Esophagus squamous epithelium (tissue), 4 donors: Measurements from ENCODE around the gene WFDC10A.

Experiments used
- POLR2A ChIP-seq, 4 donors: fragments of 450-650 bp; IDR thresholded peaks; one replicate each; pipeline ENCODE4 v1.6.1; 2017; ENCODE audit warnings: antibody characterized with exemption in 4 of 4, mild to moderate bottlenecking in 4 of 4, moderate library complexity in 3 of 4
- TF ChIP-seq, protein P1 (sequence below), 6 experiments: fragments of 450-650 bp in 4 of 6; fragments of 200-600 bp in 2 of 6; sonication (generic) in 2 of 6; IDR thresholded peaks; one replicate each; pipeline ENCODE4 v1.5.1; 2016 to 2019; ENCODE audit warnings: antibody characterized with exemption in 6 of 6, mild to moderate bottlenecking in 4 of 6, moderate library complexity in 4 of 6

DNA sequence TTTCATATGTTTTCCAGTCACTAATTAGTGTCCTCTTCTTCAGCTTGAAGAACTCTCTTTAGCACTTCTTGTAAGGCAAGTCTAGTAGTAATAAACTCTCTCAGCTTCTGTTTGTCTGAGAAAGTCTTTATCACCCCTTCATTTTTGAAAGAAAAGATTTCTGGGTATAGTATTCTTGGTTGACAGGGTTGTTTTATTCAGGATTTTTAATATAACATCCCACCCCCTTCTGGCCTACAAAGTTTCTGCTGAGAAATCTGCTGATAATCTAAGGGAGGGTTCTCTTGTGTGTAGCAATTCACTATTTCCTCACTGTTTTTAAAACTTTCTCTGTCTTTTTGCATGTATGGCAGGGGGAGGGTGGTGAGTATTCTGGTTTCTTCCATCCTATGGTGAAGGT lies 50.1 kb downstream of the WFDC10A start:
- no peak for TF ChIP-seq POLR2A (IDR thresholded peaks at IDR 0.05)
- TF ChIP-seq, protein P1, sequence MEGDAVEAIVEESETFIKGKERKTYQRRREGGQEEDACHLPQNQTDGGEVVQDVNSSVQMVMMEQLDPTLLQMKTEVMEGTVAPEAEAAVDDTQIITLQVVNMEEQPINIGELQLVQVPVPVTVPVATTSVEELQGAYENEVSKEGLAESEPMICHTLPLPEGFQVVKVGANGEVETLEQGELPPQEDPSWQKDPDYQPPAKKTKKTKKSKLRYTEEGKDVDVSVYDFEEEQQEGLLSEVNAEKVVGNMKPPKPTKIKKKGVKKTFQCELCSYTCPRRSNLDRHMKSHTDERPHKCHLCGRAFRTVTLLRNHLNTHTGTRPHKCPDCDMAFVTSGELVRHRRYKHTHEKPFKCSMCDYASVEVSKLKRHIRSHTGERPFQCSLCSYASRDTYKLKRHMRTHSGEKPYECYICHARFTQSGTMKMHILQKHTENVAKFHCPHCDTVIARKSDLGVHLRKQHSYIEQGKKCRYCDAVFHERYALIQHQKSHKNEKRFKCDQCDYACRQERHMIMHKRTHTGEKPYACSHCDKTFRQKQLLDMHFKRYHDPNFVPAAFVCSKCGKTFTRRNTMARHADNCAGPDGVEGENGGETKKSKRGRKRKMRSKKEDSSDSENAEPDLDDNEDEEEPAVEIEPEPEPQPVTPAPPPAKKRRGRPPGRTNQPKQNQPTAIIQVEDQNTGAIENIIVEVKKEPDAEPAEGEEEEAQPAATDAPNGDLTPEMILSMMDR (IDR thresholded peaks at IDR 0.05): no peak
